OCI-LY1 (cell line): ENCODE measurements around the gene NUP210.

Experiments used
- H2AFZ ChIP-seq: fragments of 200-600 bp; sonication (generic), shearing (Covaris generic); 2 replicates; pipeline ENCODE4 v1.6.0; 2014; ENCODE audit warnings: antibody characterized with exemption, mild to moderate bottlenecking, low read length
- H3F3A ChIP-seq: fragments of 200-600 bp; sonication (generic), shearing (Covaris generic); 2 replicates; pipeline ENCODE4 v1.6.0; 2014; ENCODE audit warnings: mild to moderate bottlenecking, antibody characterized with exemption, low read length, moderate library complexity; ENCODE audit not compliant: insufficient read depth
- H3K27ac ChIP-seq: fragments of 200-600 bp; sonication (generic); 2 replicates; pipeline ENCODE4 v1.5.1; 2014; ENCODE audit warnings: low read length, mixed run types, mild to moderate bottlenecking, low read depth; ENCODE audit not compliant: poor library complexity, severe bottlenecking
- H3K27me3 ChIP-seq: fragments of 200-600 bp; sonication (generic); 2 replicates; pipeline ENCODE4 v1.6.0; 2014; ENCODE audit warnings: antibody characterized with exemption, mild to moderate bottlenecking, low read length, moderate library complexity; ENCODE audit not compliant: insufficient read depth
- H3K36me3 ChIP-seq: fragments of 200-600 bp; sonication (generic); 2 replicates; pipeline ENCODE4 v1.6.1; 2014; ENCODE audit warnings: mild to moderate bottlenecking, antibody characterized with exemption, low read length, moderate library complexity, mixed read lengths; ENCODE audit not compliant: insufficient read depth
- H3K4me1 ChIP-seq: fragments of 200-600 bp; sonication (generic); 2 replicates; pipeline ENCODE4 v1.5.1; 2014; ENCODE audit warnings: mild to moderate bottlenecking, low read length, moderate library complexity; ENCODE audit not compliant: insufficient read depth, severe bottlenecking
- H3K4me2 ChIP-seq: fragments of 200-600 bp; sonication (generic), shearing (Covaris generic); 2 replicates; pipeline ENCODE4 v1.6.1; 2014; ENCODE audit warnings: low read length
- H3K4me3 ChIP-seq: fragments of 200-600 bp; sonication (generic); 2 replicates; pipeline ENCODE4 v1.5.1; 2014; ENCODE audit warnings: low read length, low read depth, mild to moderate bottlenecking, mixed read lengths; ENCODE audit not compliant: poor library complexity, severe bottlenecking
- H3K79me2 ChIP-seq: fragments of 200-600 bp; shearing (Covaris generic); 2 replicates; pipeline ENCODE4 v1.6.1; 2016; ENCODE audit warnings: mixed run types, low read length, mixed read lengths; ENCODE audit not compliant: insufficient read depth
- H3K9ac ChIP-seq: fragments of 200-600 bp; sonication (generic), shearing (Covaris generic); 2 replicates; pipeline ENCODE4 v1.6.1; 2014; ENCODE audit warnings: mild to moderate bottlenecking, low read length, mixed read lengths
- H3K9me2 ChIP-seq: fragments of 200-600 bp; sonication (generic), shearing (Covaris generic); 2 replicates; pipeline ENCODE4 v1.6.1; 2014; ENCODE audit warnings: low read depth, mild to moderate bottlenecking, low read length, mixed read lengths
- H3K9me3 ChIP-seq: fragments of 200-600 bp; shearing (Covaris generic); 2 replicates; pipeline ENCODE4 v1.6.1; 2014; ENCODE audit warnings: low read length, mixed read lengths
- H4K20me1 ChIP-seq: fragments of 200-600 bp; sonication (generic), shearing (Covaris generic); 2 replicates; pipeline ENCODE4 v1.6.0; 2016; ENCODE audit warnings: mild to moderate bottlenecking, low read length; ENCODE audit not compliant: insufficient read depth
- EZH2 ChIP-seq: fragments of 200-600 bp; sonication (generic), shearing (Covaris generic); IDR thresholded peaks from 2 replicates; pipeline ENCODE4 v1.8.0; 2017; ENCODE audit warnings: borderline replicate concordance, mixed run types, mild to moderate bottlenecking, antibody characterized with exemption, low read length, moderate library complexity, mixed read lengths
- TF ChIP-seq, protein P1 (sequence below): fragments of 200-600 bp; sonication (generic), shearing (Covaris generic); IDR thresholded peaks from 2 replicates; pipeline ENCODE4 v1.5.1; 2017; ENCODE audit warnings: mild to moderate bottlenecking, antibody characterized with exemption, low read length, moderate library complexity, mixed read lengths

The NUP210 gene

DNA sequence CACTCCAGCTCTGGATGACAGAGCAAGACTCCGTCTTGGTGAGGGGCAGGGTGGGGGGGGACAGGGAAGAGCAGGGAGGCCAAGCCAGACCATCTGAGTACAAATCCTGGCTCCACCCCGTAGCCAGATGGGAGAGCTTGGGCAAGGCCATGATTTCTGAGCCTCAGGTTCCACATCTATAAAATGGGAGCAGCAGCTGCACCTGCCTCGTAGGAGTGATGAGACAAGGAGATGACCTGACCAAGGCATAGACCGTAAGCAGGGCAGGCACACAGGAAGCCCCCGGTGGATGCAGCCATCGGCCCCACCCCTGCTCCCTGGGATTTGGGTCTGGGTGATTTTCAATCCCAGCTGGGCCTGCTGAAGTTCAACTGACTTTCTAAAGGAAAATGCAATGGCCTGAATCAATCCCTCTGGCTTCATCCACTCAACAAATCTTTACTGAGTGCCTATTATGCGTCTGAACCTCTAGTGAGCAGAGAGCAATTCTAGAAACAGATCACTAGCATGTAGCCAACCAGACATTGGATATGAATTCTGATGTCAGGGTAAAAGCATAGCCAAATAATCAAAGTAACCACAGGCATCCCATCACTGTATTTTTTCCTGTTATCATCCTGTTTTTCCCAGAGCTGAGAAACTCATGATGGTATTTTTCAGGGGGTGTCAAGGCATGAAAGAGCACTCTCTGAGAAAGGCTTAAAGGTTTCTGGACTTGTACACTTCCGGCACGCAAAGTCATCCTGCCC is 141.2 kb downstream of the NUP210 start:
- Histone ChIP-seq H3K27me3 (peaks cover 2% of the 10 kb centered on the region; the same call in 1 of the 2 replicates), H3K79me2 (no peaks in the 10 kb centered on the region), H2AFZ (no peak overlapping the region), H3K27ac (no peak overlapping the region), H3K4me2 (no peak overlapping the region), H3F3A (no peaks in the 10 kb centered on the region), H3K4me3 (no peak overlapping the region), H3K4me1 (no peaks in the 10 kb centered on the region), H3K9ac (no peak overlapping the region), H3K36me3 (no peaks in the 10 kb centered on the region; the same call in 1 of the 2 replicates), H3K9me3 (peaks cover 2% of the 10 kb centered on the region), H3K9me2 (no peaks in the 10 kb centered on the region), H4K20me1 (no peaks in the 10 kb centered on the region)
- TF ChIP-seq EZH2: no peak
- TF ChIP-seq, protein P1, sequence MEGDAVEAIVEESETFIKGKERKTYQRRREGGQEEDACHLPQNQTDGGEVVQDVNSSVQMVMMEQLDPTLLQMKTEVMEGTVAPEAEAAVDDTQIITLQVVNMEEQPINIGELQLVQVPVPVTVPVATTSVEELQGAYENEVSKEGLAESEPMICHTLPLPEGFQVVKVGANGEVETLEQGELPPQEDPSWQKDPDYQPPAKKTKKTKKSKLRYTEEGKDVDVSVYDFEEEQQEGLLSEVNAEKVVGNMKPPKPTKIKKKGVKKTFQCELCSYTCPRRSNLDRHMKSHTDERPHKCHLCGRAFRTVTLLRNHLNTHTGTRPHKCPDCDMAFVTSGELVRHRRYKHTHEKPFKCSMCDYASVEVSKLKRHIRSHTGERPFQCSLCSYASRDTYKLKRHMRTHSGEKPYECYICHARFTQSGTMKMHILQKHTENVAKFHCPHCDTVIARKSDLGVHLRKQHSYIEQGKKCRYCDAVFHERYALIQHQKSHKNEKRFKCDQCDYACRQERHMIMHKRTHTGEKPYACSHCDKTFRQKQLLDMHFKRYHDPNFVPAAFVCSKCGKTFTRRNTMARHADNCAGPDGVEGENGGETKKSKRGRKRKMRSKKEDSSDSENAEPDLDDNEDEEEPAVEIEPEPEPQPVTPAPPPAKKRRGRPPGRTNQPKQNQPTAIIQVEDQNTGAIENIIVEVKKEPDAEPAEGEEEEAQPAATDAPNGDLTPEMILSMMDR: no peak

DNA sequence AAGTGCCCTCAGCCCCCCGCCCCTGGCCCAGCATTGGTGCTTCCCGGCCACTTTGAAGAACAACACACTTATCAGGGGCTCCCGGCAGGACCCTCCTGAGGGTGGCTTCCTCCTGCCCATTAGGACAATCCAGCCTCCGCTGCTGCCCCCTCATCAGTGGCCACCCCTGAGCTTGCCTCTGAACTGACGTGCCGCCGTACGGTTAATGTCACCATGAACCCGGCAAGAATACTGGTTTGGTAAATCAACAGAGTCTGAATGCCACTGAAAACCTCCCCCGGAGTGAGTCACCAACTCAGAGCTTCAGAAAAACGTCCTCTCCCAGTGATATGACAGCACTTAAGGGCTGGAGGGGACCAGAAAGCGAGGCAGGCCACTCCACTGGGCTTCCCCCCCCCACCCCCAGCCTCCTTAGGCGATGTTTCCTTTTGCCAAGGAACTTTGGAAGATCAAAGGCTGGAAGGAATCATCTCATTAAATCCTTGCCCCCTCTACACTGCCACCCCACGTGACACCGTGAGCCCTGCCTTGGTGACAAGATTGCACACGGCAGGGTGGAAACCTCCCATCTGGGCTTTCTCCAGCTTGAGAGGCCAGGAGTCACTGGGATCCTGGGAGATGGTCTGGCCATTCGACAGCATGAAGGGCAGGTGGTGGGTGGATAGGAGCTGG is 142.1 kb downstream of the NUP210 start:
- Histone ChIP-seq H3K27me3 (no peaks in the 10 kb centered on the region), H3K27ac (no peak overlapping the region), H3K36me3 (no peaks in the 10 kb centered on the region), H4K20me1 (no peaks in the 10 kb centered on the region), H3F3A (no peaks in the 10 kb centered on the region), H3K9me2 (no peaks in the 10 kb centered on the region), H2AFZ (no peak overlapping the region), H3K4me1 (no peaks in the 10 kb centered on the region), H3K79me2 (no peaks in the 10 kb centered on the region), H3K4me2 (no peak overlapping the region), H3K4me3 (no peak overlapping the region), H3K9me3 (no peaks in the 10 kb centered on the region), H3K9ac (no peak overlapping the region)
- TF ChIP-seq, protein P1: no peak
- TF ChIP-seq EZH2: no peak

DNA sequence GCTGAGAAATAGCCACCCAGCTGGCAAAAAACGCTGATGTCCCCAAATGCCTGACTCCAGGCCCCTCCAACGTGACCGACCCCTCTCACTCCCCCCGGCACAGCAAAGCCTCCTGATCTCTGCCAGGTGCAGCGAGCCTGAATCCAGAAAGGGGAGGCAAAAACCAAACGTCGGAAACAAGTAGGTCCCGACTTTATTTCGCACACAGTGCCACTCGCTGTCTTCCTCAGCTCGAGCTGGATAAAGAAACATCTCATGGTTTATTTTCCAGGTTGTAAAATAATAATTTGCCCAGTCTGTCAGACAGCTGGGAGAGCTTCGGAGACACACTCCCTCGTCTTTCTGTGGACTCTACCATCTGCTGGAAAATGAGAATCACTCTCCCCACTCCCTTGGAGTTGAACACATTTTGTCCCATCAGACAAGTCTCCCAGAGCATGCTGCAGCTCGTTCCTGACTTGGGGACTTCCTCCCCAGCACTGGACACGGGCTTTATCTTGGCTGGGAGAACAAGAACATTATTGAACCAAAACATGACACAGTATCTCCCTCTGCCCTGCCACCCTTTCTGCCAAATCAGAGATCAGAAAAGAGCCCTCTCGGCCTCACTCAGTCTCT is 142.8 kb downstream of the NUP210 start:
- H3K27me3 ChIP-seq: no peaks in the 10 kb centered on the region
- no peaks in the 10 kb centered on the region for H3K4me1 ChIP-seq
- no peak overlapping the region for H3K9ac ChIP-seq

More for the DNA sequence above, 142.8 kb downstream of the NUP210 start:
- Histone ChIP-seq H3K9me3 (no peaks in the 10 kb centered on the region), H4K20me1 (no peaks in the 10 kb centered on the region), H3K4me3 (no peak overlapping the region), H3K36me3 (no peaks in the 10 kb centered on the region), H2AFZ (no peak overlapping the region), H3K79me2 (no peaks in the 10 kb centered on the region), H3K27ac (no peak overlapping the region), H3F3A (no peaks in the 10 kb centered on the region), H3K9me2 (no peaks in the 10 kb centered on the region), H3K4me2 (no peak overlapping the region)
- TF ChIP-seq, protein P1: no peak
- TF ChIP-seq EZH2: no peak
